ENCODE data around the gene SH3PXD2A.

DNA sequence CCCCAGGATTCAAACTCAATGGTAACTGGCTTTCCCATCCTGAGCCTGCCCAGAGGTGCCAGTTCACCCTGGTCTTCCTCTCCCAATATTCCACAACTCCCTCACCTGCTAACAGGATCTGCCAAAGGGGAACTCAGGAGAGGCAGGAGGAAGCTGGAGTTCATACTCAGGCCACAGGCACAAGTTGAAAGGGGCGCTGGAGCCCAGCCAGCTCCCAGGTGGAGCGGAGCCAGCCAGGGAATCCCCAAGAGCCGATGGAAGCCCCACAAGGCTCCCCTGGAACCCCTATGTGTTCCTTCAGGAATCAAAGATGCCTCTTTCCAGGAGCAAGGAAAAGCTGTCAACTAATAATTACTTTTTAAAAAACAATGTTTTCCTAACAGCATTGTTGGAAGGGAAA lies 63.5 kb downstream of the SH3PXD2A start:
- TF ChIP-seq, protein P1, sequence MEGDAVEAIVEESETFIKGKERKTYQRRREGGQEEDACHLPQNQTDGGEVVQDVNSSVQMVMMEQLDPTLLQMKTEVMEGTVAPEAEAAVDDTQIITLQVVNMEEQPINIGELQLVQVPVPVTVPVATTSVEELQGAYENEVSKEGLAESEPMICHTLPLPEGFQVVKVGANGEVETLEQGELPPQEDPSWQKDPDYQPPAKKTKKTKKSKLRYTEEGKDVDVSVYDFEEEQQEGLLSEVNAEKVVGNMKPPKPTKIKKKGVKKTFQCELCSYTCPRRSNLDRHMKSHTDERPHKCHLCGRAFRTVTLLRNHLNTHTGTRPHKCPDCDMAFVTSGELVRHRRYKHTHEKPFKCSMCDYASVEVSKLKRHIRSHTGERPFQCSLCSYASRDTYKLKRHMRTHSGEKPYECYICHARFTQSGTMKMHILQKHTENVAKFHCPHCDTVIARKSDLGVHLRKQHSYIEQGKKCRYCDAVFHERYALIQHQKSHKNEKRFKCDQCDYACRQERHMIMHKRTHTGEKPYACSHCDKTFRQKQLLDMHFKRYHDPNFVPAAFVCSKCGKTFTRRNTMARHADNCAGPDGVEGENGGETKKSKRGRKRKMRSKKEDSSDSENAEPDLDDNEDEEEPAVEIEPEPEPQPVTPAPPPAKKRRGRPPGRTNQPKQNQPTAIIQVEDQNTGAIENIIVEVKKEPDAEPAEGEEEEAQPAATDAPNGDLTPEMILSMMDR (IDR thresholded peaks at IDR 0.05): no peak
- TF ChIP-seq EZH2 (IDR thresholded peaks at IDR 0.05; ENCODE audit: borderline replicate concordance, insufficient read depth, low read depth, low read length, poor library complexity, severe bottlenecking): no peak
